Stimulated activated naive CD4-positive, alpha-beta T cell (primary cell): ENCODE measurements around the gene CDK2.
A peak's percentile ranks its signal among the peaks of the same experiment; 100 is the strongest.
"Not testable (repeated sequence)": the region's sequence is repeated elsewhere in the genome, so short reads cannot be mapped to it uniquely, and the experiment has no call there.

ENCODE experiments used
- DNase-seq, 6 experiments: peaks; one replicate each; lab custom pipeline; 2025; lab: John Stamatoyannopoulos, UW

CDK2 gene

DNA sequence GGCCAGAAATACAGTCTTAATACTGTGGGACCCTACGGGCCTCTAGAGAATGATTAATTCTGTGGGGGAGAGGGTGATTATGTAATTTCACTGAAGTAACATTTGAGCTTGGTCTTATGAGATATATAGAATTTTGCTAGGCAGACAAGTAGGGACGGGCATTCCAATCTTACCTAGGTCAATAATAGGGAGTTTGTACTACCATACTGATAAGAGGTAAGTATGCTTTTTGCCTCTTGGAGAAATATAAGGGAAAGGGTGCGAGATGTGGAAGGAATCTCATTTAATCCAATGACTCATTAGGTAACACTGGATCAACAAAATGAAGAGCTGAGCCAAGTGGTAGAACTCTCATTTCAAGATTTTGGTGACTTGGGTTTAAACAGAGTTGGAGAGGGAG lies 12.4 kb downstream of the CDK2 start:
- no peak for DNase-seq

DNA sequence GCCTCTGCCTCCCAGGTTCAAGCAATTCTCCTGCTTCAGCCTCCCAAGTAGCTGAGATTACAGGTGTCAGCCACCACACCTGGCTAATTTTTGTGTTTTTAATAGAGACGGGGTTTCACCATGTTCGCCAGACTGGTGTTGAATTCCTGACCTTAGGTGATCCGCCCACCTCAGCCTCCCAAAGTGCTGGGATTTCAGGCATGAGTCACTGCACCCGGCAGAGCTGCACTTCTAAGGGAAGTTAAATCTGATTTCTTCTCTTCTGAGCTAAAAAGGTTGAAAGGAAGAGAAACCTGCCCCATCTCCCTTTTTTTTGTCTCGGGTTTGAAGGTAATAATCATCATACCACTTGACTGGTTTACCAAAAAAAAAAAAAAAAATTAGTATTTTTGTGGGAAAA lies 15.3 kb downstream of the CDK2 start:
- DNase-seq = not testable (repeated sequence)

DNA sequence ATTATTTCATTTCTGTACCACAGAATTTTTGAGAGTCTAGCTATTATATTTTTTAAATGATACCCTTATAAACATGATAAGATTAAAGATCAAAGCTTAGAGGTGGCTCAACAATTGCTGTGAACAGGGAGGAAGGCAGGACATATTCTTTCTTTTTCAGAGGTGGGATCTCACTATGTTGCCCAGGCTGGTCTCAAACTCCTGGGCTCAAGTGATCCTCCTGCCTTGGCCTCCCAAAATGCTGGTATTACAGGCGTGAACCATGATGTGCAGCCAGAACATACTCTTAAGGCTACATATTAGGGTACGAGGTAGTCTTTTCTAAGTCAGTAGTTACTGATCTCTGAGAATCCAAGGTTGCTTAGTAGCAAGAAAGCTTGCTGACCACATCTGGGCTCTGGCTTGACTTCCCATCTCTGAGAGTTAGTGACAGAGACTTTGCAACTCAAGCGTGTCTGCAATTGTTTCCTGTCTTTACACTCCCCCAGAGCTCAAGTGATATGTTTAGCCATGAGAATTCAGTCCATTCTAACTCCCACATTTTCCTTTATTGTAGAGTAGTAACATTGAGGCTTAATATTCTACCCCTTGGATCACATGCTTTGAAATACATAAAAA lies 15.8 kb downstream of the CDK2 start:
- DNase-seq = no peak

DNA sequence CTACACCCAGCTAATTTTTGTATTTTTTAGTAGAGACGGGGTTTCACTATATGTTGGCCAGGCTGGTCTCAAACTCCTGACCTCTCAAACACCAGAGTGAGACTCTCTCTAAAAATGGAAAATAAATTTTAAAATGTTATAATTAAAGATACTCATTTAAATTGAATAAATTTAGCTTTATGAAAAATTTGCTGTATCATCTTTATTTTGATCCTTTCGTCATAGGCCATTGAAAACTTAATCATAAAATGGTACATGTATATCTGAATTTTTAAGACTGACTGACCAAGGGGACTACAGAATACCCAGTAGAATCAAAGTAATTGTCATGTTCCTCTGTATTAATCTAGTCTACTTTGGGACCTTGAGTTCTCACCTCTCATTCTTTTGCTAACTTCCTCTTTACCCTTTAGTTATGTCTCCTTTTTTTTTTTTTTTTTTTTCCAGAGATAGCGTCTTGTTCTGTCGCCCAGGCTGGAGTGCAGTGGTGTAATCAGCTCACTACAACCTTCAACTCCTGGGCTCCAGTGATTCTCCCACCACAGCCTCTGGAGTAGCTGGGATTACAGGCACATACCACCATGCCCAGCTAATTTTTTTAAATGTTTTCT lies 16.7 kb downstream of the CDK2 start:
- DNase-seq = no peak

DNA sequence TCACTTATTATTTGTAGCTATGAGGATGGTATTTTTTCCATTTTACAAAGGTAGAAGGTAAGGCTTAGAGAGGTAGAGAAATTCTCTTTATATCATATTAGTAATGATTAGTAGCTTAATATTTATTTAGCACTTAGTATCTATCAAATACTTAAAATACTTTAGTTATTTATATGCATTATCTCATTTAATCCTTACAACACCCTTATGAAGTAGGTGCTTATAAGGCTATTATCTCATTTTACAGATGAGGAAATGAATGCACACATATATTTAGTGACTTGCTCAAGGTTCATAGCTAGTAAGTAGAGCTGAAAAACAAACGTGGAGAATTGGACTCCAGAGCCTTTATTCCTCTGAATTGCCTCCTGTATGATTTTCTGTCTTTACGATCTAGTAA lies 18.2 kb downstream of the CDK2 start:
- no peak for DNase-seq

DNA sequence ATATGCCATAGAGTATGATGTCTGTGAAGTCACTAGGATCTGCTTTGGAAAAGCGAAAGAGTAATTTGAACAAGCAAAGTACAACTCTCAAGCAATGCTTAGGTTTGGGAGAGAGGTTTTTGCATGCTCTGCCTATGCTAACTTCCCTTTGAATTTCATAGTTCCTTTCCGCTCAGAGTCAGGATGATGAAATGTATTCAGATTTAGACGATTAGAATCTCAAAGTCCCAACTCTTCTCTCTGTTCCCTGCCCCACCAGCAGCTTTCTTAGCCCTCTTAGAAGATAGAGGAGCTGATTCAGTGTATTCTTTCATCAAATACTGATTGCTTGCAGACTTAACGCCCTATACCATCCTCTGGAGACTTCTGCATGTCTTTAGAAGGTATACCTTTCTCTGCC lies 18.7 kb downstream of the CDK2 start:
- DNase-seq = no peak

DNA sequence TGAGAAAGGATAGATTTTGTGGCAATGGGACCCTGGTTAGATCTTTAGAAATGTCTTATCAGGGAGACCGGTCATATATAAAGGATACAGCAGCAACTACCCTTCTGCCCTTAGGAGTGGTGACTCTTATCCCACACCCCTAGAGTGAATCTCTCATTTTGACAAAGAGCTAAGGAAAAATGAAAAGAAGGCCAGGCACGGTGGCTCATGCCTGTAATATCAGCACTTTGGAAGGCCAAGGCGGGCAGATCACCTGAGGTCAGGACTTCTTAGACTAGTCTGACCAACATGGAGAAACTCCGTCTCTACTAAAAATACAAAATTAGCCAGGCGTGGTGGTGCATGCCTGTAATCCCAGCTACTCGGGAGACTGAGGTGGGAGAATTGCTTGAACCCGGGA lies 19.3 kb downstream of the CDK2 start:
- not testable (repeated sequence) for DNase-seq

DNA sequence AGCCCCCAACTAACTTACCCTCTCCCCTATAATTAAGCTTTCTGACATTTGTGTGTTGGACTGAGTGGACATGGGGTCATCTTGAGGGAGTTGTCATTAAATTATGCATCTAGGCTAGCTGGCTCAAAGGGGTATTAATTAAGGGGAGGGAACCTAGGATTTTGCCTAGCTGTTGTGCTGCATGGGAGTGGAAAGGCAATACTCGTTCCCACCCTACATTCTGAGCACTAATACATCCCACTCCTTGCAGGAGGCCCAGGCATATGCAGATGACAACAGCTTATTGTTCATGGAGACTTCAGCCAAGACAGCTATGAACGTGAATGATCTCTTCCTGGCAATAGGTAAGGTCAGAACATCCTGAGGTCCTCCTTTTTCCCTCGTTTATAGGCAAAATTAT lies 24.5 kb downstream of the CDK2 start:
- no peak for DNase-seq

DNA sequence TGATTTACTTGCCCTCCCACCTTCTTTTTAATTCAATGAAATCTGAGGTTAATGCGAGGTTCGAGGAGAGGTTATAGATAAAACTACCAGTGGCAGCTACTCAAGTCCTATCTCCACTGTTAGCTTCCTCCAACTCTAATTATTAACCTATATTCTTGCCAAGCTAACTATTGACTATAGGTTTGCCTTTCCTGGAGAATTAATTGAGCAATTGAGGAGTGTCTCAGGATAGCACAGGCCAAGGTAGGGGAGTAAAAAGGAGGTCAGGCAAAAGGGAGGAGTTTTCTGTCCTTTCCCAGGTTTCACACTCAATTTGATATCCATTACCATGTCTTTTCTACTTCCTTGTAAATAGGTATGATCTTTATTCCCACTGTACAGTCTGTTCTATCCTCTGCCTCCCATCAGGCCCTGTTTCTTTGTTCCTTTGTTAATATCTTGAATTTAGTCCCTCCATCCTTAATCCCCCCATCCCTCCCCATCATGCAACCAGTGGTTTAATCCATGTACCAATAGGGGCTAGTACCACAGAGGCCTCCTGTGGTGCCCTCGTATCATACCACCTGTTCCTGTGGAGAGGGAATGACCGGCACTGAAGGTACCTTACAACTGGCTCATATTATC lies 26.7 kb downstream of the CDK2 start:
- DNase-seq = no peak

DNA sequence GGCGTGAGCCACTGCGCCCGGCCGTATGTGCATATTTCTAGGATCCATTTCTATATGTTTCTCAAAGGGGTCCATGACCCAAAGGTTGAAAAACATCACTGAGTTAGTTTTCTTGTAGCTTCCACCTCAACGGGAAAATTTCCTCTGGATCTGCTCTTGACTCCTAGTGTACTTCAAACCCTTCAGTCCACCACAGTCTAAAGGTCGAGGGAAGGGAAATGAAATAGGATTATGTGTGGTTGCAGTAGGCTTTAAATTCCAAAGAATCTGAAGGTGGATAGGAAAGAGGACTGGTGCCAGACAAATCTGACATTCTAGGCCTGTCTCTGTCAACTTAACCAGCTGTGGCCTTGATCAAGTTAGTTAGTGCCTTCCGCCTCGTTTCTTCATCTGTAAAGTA lies 28.7 kb downstream of the CDK2 start:
- no peak for DNase-seq

DNA sequence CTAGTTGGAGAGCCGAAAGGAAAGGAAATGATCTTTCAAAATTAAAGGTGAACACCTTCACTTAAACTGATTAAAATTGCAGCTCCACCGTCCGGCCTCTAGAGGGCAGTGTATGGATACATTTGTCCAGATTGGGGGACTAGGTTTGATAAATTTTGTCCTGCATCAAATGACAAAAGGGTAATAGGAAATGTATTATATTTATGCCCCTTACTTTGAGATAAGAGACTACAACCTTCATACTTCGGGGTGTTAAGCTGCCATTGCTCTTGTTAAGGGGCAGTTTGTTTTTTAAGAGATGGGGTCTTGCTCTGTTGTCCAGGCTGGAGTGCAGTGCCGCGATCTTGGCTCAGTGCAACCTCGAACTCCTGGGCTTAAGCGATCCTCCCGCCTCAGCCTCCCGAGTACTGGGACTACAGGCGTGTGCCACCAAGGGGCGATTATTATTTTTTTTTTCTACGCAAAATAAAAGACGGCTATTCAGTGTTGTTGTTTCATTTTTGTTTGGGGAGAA lies 29.6 kb downstream of the CDK2 start:
- DNase-seq = peak; percentile 18 to 81 (median 46)

DNA sequence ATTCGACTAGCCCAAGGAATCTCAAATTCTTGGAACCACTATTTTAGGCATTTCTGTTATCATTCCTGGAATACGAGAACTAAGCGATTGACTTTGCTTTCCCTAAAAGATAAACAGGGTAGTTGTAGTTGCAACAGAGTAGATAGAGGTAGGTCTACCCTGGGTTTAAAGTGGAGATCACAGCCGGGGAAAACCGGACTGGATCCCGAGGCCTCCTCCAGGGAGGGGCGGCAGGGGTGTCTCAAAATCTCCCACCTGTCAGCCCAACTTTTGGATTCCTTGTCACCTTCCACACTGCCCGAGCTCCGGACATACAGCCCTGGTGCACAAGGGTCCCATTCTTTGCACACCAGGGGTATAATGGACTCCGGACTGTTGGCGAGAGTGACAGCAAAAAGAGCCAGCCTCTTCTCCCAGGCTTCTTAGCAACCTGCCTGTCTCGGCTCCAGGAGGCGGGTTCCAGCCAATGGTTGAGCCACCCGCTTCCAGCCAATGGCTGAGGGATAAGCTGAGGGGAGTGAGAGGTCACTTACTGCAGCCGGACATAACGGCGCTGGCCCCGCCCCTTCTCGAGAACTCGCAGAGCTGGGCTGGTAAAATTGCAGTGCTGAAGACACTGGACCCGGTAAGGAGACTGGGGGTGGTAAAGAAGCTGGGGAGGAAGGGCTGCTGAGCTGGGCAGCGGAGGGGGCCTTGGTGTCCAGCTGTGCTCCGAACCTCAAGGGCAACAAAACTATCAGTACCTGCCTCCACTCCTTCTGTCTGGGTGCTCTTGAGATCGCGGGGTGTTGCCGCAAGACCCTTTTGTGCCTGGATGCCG lies 30.3 kb downstream of the CDK2 start, which contains the start of gene SUOX:
Gene SUOX (plus strand): TSS at position 562 of the 820 bp plus-strand sequence. CDS start 4,946 bp downstream, outside the sequence.
- peak in 3 of 6 experiments; percentile 8 to 24 (median 17) for DNase-seq

DNA sequence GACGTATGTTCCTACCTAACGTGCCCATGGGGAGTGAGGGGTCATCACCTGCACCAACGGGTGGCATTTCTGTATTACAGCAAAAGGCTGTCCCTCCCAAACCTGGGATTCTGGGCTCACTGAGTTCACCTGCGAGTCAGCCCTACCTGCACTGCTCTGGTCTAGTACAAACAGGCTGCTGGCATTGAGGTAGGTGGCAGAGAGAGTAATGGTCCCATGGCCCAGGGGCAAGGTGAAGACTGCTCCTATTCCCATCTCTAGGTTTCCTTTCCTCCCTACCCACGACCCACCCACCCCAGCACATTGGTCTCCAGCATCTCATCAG lies 30.9 kb downstream of the CDK2 start:
- peak in 1 of 6 experiments; percentile 17 for DNase-seq

DNA sequence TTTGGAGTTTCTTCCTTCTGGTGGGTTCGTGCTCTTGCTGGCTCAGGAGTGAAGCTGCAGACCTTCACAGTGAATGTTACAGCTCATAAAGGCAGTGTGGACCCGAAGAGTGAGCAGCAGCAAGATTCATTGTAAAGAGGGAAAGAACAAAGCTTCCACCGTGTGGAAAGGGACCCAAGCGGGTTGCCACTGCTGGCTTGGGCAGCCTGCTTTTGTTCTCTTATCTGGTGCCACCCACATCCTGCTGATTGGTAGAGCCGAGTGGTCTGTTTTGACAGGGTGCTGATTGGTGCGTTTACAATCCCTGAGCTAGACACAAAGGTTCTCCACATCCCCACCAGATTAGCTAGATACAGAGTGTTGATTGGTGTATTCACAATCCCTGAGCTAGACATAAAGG lies 32.9 kb downstream of the CDK2 start:
- DNase-seq = not testable (repeated sequence)

DNA sequence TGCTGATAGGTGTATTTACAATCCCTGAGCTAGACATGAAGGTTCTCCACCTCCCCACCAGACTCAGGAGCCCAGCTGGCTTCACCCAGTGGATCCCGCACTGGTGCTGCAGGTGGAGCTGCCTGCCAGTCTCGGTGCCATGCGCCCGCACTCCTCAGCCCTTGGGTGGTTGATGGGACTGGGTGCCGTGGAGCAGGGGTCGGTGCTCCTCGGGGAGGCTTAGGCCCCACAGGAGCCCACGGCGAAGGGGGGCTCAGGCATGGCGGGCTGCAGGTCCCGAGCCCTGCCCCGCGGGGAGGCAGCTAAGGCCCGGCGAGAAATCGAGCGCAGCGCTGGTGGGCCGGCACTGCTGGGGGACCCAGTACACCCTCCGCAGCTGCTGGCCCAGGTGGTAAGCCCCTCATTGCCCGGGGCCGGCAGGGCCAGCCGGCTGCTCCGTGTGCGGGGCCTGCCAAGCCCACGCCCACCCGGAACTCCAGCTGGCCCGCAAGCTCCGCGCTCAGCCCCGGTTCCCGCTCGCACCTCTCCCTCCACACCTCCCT lies 33.4 kb downstream of the CDK2 start:
- not testable (repeated sequence) for DNase-seq

DNA sequence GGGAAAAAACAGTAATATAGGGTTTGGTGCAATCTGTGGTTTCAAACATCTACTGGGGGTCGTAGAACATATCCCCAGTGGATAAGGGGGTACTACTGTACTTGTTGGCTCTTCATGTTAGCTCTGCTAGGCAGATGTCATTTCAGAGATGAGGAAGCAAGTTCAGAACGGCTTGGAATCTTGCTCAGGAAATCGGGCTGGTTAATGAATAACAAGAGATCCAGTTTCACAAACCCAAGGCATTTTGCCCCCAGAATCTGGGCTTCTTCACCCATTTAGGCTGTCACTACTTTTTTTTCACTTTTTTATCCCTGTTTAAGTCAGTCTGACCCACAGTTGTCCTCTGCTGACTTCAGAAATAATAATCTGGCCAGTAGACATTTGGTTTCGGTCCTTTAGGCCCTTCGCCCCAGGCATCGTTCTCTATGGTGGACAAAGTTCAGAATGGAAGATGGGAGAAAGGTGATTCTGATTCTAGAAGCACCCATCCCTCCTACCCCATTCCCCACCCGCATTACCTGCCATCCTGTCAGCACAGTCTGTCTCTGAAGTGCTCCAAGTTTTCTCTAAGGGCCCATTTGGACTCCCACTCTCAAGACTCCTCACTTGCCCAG lies 35.0 kb downstream of the CDK2 start:
- no peak for DNase-seq

DNA sequence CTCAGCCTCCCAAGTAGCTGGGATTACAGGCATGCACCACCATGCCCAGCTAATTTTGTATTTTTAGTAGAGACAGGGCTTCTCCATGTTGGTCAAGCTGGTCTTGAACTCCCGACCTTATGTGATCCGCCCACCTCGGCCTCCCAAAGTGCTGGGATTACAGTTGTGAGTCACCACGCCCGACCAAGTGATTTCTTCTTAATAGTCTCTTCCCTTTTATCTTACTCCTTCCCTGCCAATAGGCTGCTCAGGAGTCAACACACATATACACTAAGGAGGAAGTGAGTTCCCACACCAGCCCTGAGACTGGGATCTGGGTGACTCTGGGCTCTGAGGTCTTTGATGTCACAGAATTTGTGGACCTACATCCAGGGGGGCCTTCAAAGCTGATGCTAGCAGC lies 36.7 kb downstream of the CDK2 start:
- DNase-seq = not testable (repeated sequence)

DNA sequence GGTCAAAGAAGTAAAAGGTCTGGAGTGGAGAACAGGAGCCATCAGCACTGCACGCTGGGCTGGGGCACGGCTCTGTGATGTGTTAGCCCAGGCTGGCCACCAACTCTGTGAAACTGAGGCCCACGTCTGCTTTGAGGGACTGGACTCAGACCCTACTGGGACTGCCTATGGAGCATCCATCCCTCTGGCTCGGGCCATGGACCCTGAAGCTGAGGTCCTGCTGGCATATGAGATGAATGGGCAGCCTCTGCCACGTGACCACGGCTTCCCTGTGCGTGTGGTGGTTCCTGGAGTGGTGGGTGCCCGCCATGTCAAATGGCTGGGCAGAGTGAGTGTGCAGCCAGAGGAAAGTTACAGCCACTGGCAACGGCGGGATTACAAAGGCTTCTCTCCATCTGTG lies 37.6 kb downstream of the CDK2 start:
- DNase-seq = no peak

DNA sequence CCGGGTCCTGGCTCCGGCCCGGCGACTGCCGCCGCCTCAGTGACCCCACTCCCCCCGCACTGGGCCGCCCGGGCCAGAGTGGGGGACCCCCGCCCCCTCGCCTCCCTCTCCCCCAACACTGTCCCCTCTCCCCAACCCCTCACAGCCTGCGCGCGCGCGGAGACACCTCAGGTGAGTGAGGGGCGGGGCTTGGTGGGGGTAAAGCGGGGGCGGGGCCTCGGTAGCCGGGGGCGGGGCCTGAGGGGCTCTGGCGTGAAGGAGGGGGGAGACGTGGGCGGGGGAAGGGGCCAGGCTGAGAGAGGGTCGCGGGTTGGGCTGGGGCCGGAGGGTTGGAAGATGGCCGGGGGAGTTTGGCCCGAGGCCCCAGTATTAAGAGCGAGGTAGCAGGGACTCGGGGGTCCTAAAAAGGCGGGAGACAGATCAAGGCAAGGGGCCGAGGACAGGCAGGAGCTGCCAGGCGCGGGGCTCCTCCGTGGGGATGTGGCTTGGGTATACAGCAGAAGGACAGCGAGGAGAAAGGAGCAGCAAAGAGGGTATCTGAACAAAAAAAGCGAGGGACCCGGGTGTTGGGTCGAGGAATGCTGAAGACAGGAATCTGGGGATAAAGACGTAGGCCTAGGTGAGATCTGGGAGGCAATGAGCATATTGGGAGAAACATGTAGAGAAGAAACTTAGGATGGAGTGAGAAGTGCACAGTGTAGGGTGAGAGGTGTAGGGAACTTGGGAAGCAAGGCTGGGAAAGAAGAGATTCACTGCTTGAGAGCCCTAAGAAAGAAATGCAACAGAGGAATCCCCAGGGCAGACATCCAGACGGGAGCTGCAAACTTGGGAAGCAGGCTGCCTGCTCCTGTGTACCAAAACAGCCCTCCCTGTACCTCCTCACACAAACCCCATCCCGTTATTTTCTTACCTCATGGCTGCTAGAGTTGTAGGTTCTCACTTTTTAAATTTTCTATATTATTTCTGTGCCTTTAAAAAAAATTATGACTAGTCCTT lies 41.2 kb downstream of the CDK2 start:
- peak; percentile 37 to 81 (median 74) for DNase-seq

DNA sequence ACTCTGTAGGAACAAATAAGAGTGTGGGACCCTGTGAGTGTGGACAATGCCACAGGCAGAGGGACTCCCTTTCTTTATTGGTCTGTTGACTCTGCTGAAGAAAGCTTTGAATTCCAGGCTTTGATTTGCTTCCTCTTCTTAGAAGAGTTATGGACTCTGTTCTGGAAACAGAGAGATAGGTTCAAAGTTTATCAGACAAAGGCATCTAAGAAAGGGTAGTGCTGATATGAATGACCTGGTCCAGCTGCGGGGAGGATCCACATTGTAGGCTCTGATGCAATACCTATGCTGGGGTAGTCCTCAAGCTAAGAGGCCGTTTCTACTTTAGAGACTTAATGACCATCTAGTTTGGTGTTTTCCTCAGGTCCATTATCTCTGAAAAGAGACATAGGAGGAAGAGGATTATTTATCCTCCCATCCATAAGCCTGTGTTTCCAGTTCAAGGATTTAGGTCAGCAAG lies 43.5 kb downstream of the CDK2 start:
- DNase-seq = no peak
